Measurements from ENCODE around the gene NR2C2.

GRCh38 chr3:14989943-14990779 is 42.8 kb downstream of the NR2C2 start:
- TF ChIP-seq POLR2A (IDR thresholded peaks at IDR 0.05), result no peak
- TF ChIP-seq, protein P1, sequence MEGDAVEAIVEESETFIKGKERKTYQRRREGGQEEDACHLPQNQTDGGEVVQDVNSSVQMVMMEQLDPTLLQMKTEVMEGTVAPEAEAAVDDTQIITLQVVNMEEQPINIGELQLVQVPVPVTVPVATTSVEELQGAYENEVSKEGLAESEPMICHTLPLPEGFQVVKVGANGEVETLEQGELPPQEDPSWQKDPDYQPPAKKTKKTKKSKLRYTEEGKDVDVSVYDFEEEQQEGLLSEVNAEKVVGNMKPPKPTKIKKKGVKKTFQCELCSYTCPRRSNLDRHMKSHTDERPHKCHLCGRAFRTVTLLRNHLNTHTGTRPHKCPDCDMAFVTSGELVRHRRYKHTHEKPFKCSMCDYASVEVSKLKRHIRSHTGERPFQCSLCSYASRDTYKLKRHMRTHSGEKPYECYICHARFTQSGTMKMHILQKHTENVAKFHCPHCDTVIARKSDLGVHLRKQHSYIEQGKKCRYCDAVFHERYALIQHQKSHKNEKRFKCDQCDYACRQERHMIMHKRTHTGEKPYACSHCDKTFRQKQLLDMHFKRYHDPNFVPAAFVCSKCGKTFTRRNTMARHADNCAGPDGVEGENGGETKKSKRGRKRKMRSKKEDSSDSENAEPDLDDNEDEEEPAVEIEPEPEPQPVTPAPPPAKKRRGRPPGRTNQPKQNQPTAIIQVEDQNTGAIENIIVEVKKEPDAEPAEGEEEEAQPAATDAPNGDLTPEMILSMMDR (IDR thresholded peaks at IDR 0.05), result no peak
